Upper lobe of right lung (tissue), 1 donor: ENCODE measurements around the gene TTLL8. TPM values are rescaled to one million over a fixed set of nuclear protein-coding genes. Genes with fewer than 3 reads are reported as not detected.

Experiments used
- ATAC-seq: fragments of 200-7000 bp; cut with Tn5 transposase; one replicate; pipeline ENCODE4 v1.9.1; 2020; ENCODE audit warnings: mild to moderate bottlenecking, moderate library complexity
- DNase-seq: peaks from one replicate; pipeline ENCODE4 v3.0.0-alpha.2; 2020
- H3K27ac ChIP-seq: fragments of 200-600 bp; one replicate; pipeline ENCODE4 v1.8.0; 2022
- H3K27me3 ChIP-seq: fragments of 200-600 bp; one replicate; pipeline ENCODE4 v1.8.0; 2022; ENCODE audit warnings: mild to moderate bottlenecking
- H3K36me3 ChIP-seq: fragments of 200-600 bp; one replicate; pipeline ENCODE4 v1.8.0; 2022
- H3K4me1 ChIP-seq: fragments of 200-600 bp; one replicate; pipeline ENCODE4 v1.8.0; 2022
- H3K4me3 ChIP-seq: fragments of 200-600 bp; one replicate; pipeline ENCODE4 v1.8.0; 2022; ENCODE audit warnings: mild to moderate bottlenecking
- H3K9me3 ChIP-seq: fragments of 200-600 bp; one replicate; pipeline ENCODE4 v1.8.0; 2022
- CTCF ChIP-seq: fragments of 200-600 bp; IDR thresholded peaks from one replicate; pipeline ENCODE4 v1.8.0; 2022; ENCODE audit warnings: antibody characterized with exemption
- intact Hi-C: fragments of 100-400 bp; cut with DNase I; formaldehyde crosslinking; loops from one replicate; pipeline ENCODE4 v1.11.0; 2022
- total RNA-seq: library from RNA; stranded (reverse); fragmentation: NEBNext Ultra II Directional; extraction: Animal tissue kit (Norgen Biotek cat#: 25700); gene quantifications from one replicate; pipeline ENCODE4 v1.2.1, GENCODE V29; 2021
- donor health status: DM: no; HTN: yes; CAD: no; lungs with severe emphysema.

The TTLL8 gene
- total RNA-seq, 1 donor from 2014 or later: not detected

GRCh38 chr22:50063589-50064393 lies 5.7 kb upstream of the TTLL8 start:
- TF ChIP-seq CTCF: no peak

GRCh38 chr22:50062509-50063135 lies 4.5 kb upstream of the TTLL8 start:
- Histone ChIP-seq H3K4me3 (no peak overlapping the region), H3K27me3 (peaks cover 17% of the 10 kb centered on the region), H3K36me3 (no peaks in the 10 kb centered on the region), H3K27ac (no peak overlapping the region), H3K4me1 (peaks cover 6% of the 10 kb centered on the region), H3K9me3 (no peaks in the 10 kb centered on the region)
- no peak for TF ChIP-seq CTCF
- ATAC-seq (no peak), DNase-seq (no peak)
- intact Hi-C loops: no loop called here

More at GRCh38 chr22:50063589-50064393, 5.7 kb upstream of the TTLL8 start:
- no peaks in the 10 kb centered on the region for H3K9me3 ChIP-seq
- no peak for DNase-seq
- intact Hi-C loops: no loop called here
- no peak overlapping the region for H3K27ac ChIP-seq
- peaks cover 2% of the 10 kb centered on the region for H3K4me1 ChIP-seq
- no peak for ATAC-seq
- no peaks in the 10 kb centered on the region for H3K36me3 ChIP-seq
- H3K27me3 ChIP-seq: peaks cover 12% of the 10 kb centered on the region
- H3K4me3 ChIP-seq: no peak overlapping the region

- ATAC-seq: no peak
- Histone ChIP-seq H3K27me3 (peaks cover 17% of the 10 kb centered on the region), H3K27ac (no peak overlapping the region), H3K36me3 (no peaks in the 10 kb centered on the region), H3K4me3 (no peak overlapping the region), H3K4me1 (peaks cover 6% of the 10 kb centered on the region), H3K9me3 (no peaks in the 10 kb centered on the region)
- DNase-seq: no peak
- no peak for TF ChIP-seq CTCF
- intact Hi-C loops: no loop called here
Measured at GRCh38 chr22:50061824-50062355, 3.8 kb upstream of the TTLL8 start.

- Histone ChIP-seq H3K9me3 (no peaks in the 10 kb centered on the region), H3K4me1 (peaks cover 6% of the 10 kb centered on the region), H3K36me3 (no peaks in the 10 kb centered on the region), H3K27me3 (peaks cover 17% of the 10 kb centered on the region), H3K27ac (no peak overlapping the region), H3K4me3 (no peak overlapping the region)
- intact Hi-C loops: no loop called here
- DNase-seq (no peak), ATAC-seq (peak; percentile 35)
- TF ChIP-seq CTCF: no peak
Measured at GRCh38 chr22:50061141-50061823, 3.2 kb upstream of the TTLL8 start.

GRCh38 chr22:50060441-50061140 lies 2.5 kb upstream of the TTLL8 start:
- H3K36me3 ChIP-seq: no peaks in the 10 kb centered on the region
- peak; percentile 44 for ATAC-seq
- no peaks in the 10 kb centered on the region for H3K9me3 ChIP-seq
- H3K4me3 ChIP-seq: no peak overlapping the region
- no peak overlapping the region for H3K27ac ChIP-seq
- intact Hi-C loops: no loop called here
- TF ChIP-seq CTCF: no peak
- H3K27me3 ChIP-seq: peaks cover 17% of the 10 kb centered on the region
- peaks cover 6% of the 10 kb centered on the region for H3K4me1 ChIP-seq
- no peak for DNase-seq
